ENCODE data around the gene DECR2.
"Not testable (repeated sequence)": the region's sequence is repeated elsewhere in the genome, so short reads cannot be mapped to it uniquely, and the experiment has no call there.

DECR2 gene

GRCh38 chr16:422179-422578, 20.5 kb downstream of the DECR2 start:
- H3K27me3 ChIP-seq (ENCODE audit: control insufficient read depth in 1 of 2, insufficient read depth in 2 of 2, low read length in 2 of 2); H3K9me3 ChIP-seq (ENCODE audit: low read length); H3K36me3 ChIP-seq (ENCODE audit: insufficient read depth, low read length); H3K9ac ChIP-seq (ENCODE audit: low read length); H3K27ac ChIP-seq (ENCODE audit: low read depth, low read length); H3K4me3 ChIP-seq (ENCODE audit: low read depth in 1 of 2, low read length in 2 of 2): not testable (repeated sequence)
- H3K4me1 ChIP-seq (ENCODE audit: insufficient read depth, low read length), result peaks cover 19% of the 10 kb centered on the region

DNA sequence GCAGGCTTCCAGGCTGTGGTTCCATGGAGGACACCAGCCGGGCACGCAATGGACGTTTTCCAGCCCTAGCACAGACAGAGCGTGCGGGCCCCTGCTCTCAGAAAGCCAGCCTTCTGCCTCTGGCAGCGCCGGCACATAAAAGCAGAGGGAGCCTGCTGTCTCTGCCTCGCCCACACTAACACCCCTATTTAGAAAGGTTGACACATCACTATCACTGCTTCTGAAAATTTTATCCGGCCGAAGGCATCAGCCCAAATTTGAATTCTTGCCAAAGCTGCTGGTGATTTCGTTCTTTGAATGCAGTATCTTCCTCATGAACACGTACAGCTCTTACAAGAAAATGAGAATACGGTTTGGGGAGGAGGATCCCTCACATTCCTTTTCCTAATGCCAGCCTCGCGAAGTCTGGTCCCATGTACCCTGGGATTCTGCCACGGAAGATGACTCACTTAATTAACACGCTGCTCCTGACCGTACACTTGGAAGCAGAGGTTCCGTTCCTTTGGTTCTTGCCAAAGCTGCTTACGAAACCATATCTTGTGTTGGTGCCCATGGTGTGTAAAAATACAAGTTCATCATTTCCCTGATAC, 22.4 kb downstream of the DECR2 start:
- H3K27me3 ChIP-seq (ENCODE audit: control insufficient read depth in 1 of 2, insufficient read depth in 2 of 2, low read length in 2 of 2), result no peaks in the 10 kb centered on the region
- H3K36me3 ChIP-seq (ENCODE audit: insufficient read depth, low read length), result no peaks in the 10 kb centered on the region
- no peaks in the 10 kb centered on the region for H3K9me3 ChIP-seq (ENCODE audit: low read length)
- peak overlapping the region; percentile 55 to 68 for H3K4me3 ChIP-seq (ENCODE audit: low read depth in 1 of 2, low read length in 2 of 2)
- peaks cover 23% of the 10 kb centered on the region for H3K4me1 ChIP-seq (ENCODE audit: insufficient read depth, low read length)
- peak overlapping the region; percentile 74 for H3K9ac ChIP-seq (ENCODE audit: low read length)
- peak overlapping the region; percentile 96 for H3K27ac ChIP-seq (ENCODE audit: low read depth, low read length)

- Histone ChIP-seq H3K27ac (ENCODE audit: low read depth, low read length) (peak overlapping the region; percentile 96), H3K9me3 (ENCODE audit: low read length) (no peaks in the 10 kb centered on the region), H3K36me3 (ENCODE audit: insufficient read depth, low read length) (no peaks in the 10 kb centered on the region), H3K4me3 (ENCODE audit: low read depth in 1 of 2, low read length in 2 of 2) (peak overlapping the region; percentile 55 to 68), H3K27me3 (ENCODE audit: control insufficient read depth in 1 of 2, insufficient read depth in 2 of 2, low read length in 2 of 2) (no peaks in the 10 kb centered on the region), H3K4me1 (ENCODE audit: insufficient read depth, low read length) (peaks cover 23% of the 10 kb centered on the region), H3K9ac (ENCODE audit: low read length) (peak overlapping the region; percentile 74)
These were observed 23.0 kb downstream of the DECR2 start for GRCh38 chr16:424623-425081.

GRCh38 chr16:425082-425718, 23.5 kb downstream of the DECR2 start, which contains the start of gene RAB11FIP3:
RAB11FIP3 (plus strand) TSS chr16:425649; CDS start chr16:426007, 358 bp downstream.
- peak within 1 kb of the TSS; percentile 64 to 68 for H3K4me3 ChIP-seq (ENCODE audit: low read depth in 1 of 2, low read length in 2 of 2)
- H3K27ac ChIP-seq (ENCODE audit: low read depth, low read length), result peak within 1 kb of the TSS; percentile 96
- no peaks in the 10 kb centered on the region for H3K36me3 ChIP-seq (ENCODE audit: insufficient read depth, low read length)
- H3K9ac ChIP-seq (ENCODE audit: low read length), result peak within 1 kb of the TSS; percentile 74
- H3K4me1 ChIP-seq (ENCODE audit: insufficient read depth, low read length), result peaks cover 23% of the 10 kb centered on the region
- H3K9me3 ChIP-seq (ENCODE audit: low read length), result no peaks in the 10 kb centered on the region
- H3K27me3 ChIP-seq (ENCODE audit: control insufficient read depth in 1 of 2, insufficient read depth in 2 of 2, low read length in 2 of 2), result no peaks in the 10 kb centered on the region

GRCh38 chr16:425740-426114, 24.0 kb downstream of the DECR2 start:
- Histone ChIP-seq H3K27me3 (ENCODE audit: control insufficient read depth in 1 of 2, insufficient read depth in 2 of 2, low read length in 2 of 2) (no peaks in the 10 kb centered on the region), H3K36me3 (ENCODE audit: insufficient read depth, low read length) (no peaks in the 10 kb centered on the region), H3K9me3 (ENCODE audit: low read length) (no peaks in the 10 kb centered on the region), H3K9ac (ENCODE audit: low read length) (no peak overlapping the region), H3K4me1 (ENCODE audit: insufficient read depth, low read length) (peaks cover 23% of the 10 kb centered on the region), H3K4me3 (ENCODE audit: low read depth in 1 of 2, low read length in 2 of 2) (peak overlapping the region in 1 of 2 donors; percentile 68), H3K27ac (ENCODE audit: low read depth, low read length) (no peak overlapping the region)

GRCh38 chr16:426115-426905, 24.6 kb downstream of the DECR2 start:
- Histone ChIP-seq H3K27ac (ENCODE audit: low read depth, low read length) (peak overlapping the region; percentile 35), H3K4me1 (ENCODE audit: insufficient read depth, low read length) (peaks cover 23% of the 10 kb centered on the region)

DNA sequence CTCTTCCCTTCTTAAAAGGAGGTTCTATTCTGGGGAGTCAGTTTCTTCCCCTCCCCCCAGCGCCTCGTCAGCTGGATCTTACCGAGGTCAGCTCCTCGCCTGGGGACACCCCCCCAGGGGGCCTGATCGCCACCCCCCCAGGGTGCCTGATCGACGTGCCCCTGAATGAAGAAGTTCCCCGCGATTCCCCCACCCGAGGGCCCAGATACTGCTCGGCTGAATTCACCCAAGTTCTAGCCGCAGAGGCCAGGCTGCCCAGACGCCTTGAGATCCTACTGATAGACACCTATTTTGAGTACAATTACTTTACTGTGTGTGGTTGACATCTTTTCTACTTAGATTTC, 25.2 kb downstream of the DECR2 start:
- peak overlapping the region; percentile 53 for H3K9ac ChIP-seq (ENCODE audit: low read length)
- no peaks in the 10 kb centered on the region for H3K27me3 ChIP-seq (ENCODE audit: control insufficient read depth in 1 of 2, insufficient read depth in 2 of 2, low read length in 2 of 2)
- H3K4me1 ChIP-seq (ENCODE audit: insufficient read depth, low read length), result peaks cover 23% of the 10 kb centered on the region
- H3K9me3 ChIP-seq (ENCODE audit: low read length), result no peaks in the 10 kb centered on the region
- H3K4me3 ChIP-seq (ENCODE audit: low read depth in 1 of 2, low read length in 2 of 2), result peak overlapping the region; percentile 20 to 64
- H3K36me3 ChIP-seq (ENCODE audit: insufficient read depth, low read length), result no peaks in the 10 kb centered on the region
- H3K27ac ChIP-seq (ENCODE audit: low read depth, low read length), result peak overlapping the region; percentile 35

More at GRCh38 chr16:426115-426905, 24.6 kb downstream of the DECR2 start:
- peak overlapping the region; percentile 64 for H3K4me3 ChIP-seq (ENCODE audit: low read depth in 1 of 2, low read length in 2 of 2)
- H3K9ac ChIP-seq (ENCODE audit: low read length), result peak overlapping the region; percentile 53
- no peaks in the 10 kb centered on the region for H3K9me3 ChIP-seq (ENCODE audit: low read length)
- H3K36me3 ChIP-seq (ENCODE audit: insufficient read depth, low read length), result no peaks in the 10 kb centered on the region
- no peaks in the 10 kb centered on the region for H3K27me3 ChIP-seq (ENCODE audit: control insufficient read depth in 1 of 2, insufficient read depth in 2 of 2, low read length in 2 of 2)

DNA sequence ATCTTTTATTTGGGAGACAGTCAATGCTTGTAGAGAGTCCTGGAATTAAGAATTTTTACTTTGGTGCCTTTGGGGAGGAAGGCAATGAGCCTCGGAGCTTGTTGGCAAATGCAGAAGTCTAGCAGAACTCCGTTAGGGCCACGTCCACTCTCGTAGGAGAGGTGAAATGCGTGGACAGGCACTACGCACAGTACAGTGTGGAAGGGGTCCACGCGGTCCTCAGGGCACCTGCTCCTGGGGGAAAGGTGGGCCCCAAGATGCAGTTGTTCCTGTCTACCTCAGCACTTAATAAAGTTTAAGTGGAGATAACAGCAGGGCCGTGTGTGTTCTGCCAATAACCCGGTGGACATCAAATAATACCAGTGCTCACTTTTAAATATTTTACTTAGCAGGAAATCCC, 25.6 kb downstream of the DECR2 start:
- Histone ChIP-seq H3K9ac (ENCODE audit: low read length) (peak overlapping the region; percentile 53), H3K27ac (ENCODE audit: low read depth, low read length) (no peak overlapping the region), H3K27me3 (ENCODE audit: control insufficient read depth in 1 of 2, insufficient read depth in 2 of 2, low read length in 2 of 2) (no peaks in the 10 kb centered on the region), H3K36me3 (ENCODE audit: insufficient read depth, low read length) (no peaks in the 10 kb centered on the region), H3K9me3 (ENCODE audit: low read length) (no peaks in the 10 kb centered on the region), H3K4me3 (ENCODE audit: low read depth in 1 of 2, low read length in 2 of 2) (peak overlapping the region; percentile 20 to 64), H3K4me1 (ENCODE audit: insufficient read depth, low read length) (peaks cover 23% of the 10 kb centered on the region)

- no peak overlapping the region for H3K9ac ChIP-seq (ENCODE audit: low read length)
- H3K9me3 ChIP-seq (ENCODE audit: low read length), result no peaks in the 10 kb centered on the region
- no peak overlapping the region for H3K4me3 ChIP-seq (ENCODE audit: low read depth in 1 of 2, low read length in 2 of 2)
- H3K36me3 ChIP-seq (ENCODE audit: insufficient read depth, low read length), result no peaks in the 10 kb centered on the region
- H3K27me3 ChIP-seq (ENCODE audit: control insufficient read depth in 1 of 2, insufficient read depth in 2 of 2, low read length in 2 of 2), result no peaks in the 10 kb centered on the region
- H3K4me1 ChIP-seq (ENCODE audit: insufficient read depth, low read length), result peaks cover 9% of the 10 kb centered on the region
- H3K27ac ChIP-seq (ENCODE audit: low read depth, low read length), result no peak overlapping the region
These were observed 29.2 kb downstream of the DECR2 start for GRCh38 chr16:430904-431303.

DNA sequence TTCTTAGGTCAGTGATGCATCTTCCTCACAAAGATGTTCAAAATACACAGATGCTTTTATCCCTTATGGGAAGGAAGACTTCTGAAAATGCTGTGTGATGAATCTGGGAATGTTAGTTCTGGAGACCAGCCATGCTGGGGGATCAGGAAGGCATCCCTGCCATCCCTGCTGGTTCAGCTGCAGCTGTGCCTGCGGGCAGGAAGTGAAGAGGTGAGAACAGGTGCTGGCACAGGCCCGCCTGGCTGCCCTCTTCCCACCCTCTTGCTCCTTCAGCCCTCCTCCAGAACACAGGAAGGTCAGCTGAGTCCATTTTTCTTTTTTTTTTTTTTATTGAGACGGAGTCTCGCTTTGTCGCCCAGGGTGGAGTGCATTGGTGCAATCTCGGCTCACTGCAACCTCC, 38.9 kb downstream of the DECR2 start:
- Histone ChIP-seq H3K27me3 (ENCODE audit: control insufficient read depth in 1 of 2, insufficient read depth in 2 of 2, low read length in 2 of 2) (no peaks in the 10 kb centered on the region), H3K27ac (ENCODE audit: low read depth, low read length) (no peak overlapping the region), H3K4me3 (ENCODE audit: low read depth in 1 of 2, low read length in 2 of 2) (no peak overlapping the region), H3K4me1 (ENCODE audit: insufficient read depth, low read length) (no peaks in the 10 kb centered on the region), H3K36me3 (ENCODE audit: insufficient read depth, low read length) (peaks cover 7% of the 10 kb centered on the region), H3K9ac (ENCODE audit: low read length) (no peak overlapping the region), H3K9me3 (ENCODE audit: low read length) (no peaks in the 10 kb centered on the region)

DNA sequence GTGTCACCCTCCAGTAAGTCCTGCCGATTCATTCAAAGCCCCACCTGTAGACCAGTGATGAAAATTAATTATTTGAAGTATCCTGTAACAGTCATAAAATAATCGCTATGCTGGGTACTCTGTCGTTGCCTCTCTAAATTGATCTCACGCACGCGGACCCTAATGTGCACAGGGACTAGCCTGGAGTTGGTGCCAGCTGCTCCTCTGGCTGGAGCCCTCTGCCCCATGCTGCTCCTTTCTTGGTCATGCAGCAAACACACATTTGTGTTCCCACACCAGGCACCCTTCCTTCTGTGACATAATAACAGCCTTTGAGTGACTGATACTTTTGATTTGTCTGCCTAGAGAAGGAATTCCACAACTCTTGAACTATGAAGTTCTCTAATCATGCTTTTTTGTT, 39.8 kb downstream of the DECR2 start:
- no peaks in the 10 kb centered on the region for H3K9me3 ChIP-seq (ENCODE audit: low read length)
- no peak overlapping the region for H3K4me3 ChIP-seq (ENCODE audit: low read depth in 1 of 2, low read length in 2 of 2)
- H3K27ac ChIP-seq (ENCODE audit: low read depth, low read length), result no peak overlapping the region
- H3K27me3 ChIP-seq (ENCODE audit: control insufficient read depth in 1 of 2, insufficient read depth in 2 of 2, low read length in 2 of 2), result no peaks in the 10 kb centered on the region
- H3K36me3 ChIP-seq (ENCODE audit: insufficient read depth, low read length), result peaks cover 7% of the 10 kb centered on the region
- no peaks in the 10 kb centered on the region for H3K4me1 ChIP-seq (ENCODE audit: insufficient read depth, low read length)
- H3K9ac ChIP-seq (ENCODE audit: low read length), result no peak overlapping the region

All from muscle layer of colon (tissue), 2 donors.